ENCODE results near the gene WDR72. TPM values are rescaled to one million over a fixed set of nuclear protein-coding genes. Genes with fewer than 3 reads are reported as not detected.
"Not testable (repeated sequence)": the region's sequence is repeated elsewhere in the genome, so short reads cannot be mapped to it uniquely, and the experiment has no call there.

WDR72 gene
- total RNA-seq = 0.10 TPM
- long read RNA-seq = 0 reads

GRCh38 chr15:53759411-53759931 is at the start of gene WDR72:
TSS of gene WDR72 (minus strand) at chr15:53759663. CDS start at chr15:53733149, 26,514 bp downstream.
- DNase-seq (no peak), ATAC-seq (no peak)
- intact Hi-C loops (cut with micrococcal nuclease) = no loop called here

- peak; percentile 37 for ATAC-seq
- DNase-seq = no peak
Observed at GRCh38 chr15:53808058-53808706, 48.7 kb upstream of the WDR72 start.

GRCh38 chr15:53807501-53807900 is 48.0 kb upstream of the WDR72 start:
- DNase-seq = no peak
- ATAC-seq = peak; percentile 82
- intact Hi-C loops (cut with micrococcal nuclease) = no loop called here

More at GRCh38 chr15:53808058-53808706, 48.7 kb upstream of the WDR72 start:
- intact Hi-C loops (cut with micrococcal nuclease) = no loop called here

- intact Hi-C loops (cut with micrococcal nuclease) = no loop called here
- ATAC-seq = no peak
- no peak for DNase-seq
Observed at GRCh38 chr15:53802672-53803071, 43.2 kb upstream of the WDR72 start.

- DNase-seq (no peak), ATAC-seq (no peak)
- intact Hi-C loops (cut with micrococcal nuclease) = no loop called here
Observed at GRCh38 chr15:53791581-53791980, 32.1 kb upstream of the WDR72 start.

DNA sequence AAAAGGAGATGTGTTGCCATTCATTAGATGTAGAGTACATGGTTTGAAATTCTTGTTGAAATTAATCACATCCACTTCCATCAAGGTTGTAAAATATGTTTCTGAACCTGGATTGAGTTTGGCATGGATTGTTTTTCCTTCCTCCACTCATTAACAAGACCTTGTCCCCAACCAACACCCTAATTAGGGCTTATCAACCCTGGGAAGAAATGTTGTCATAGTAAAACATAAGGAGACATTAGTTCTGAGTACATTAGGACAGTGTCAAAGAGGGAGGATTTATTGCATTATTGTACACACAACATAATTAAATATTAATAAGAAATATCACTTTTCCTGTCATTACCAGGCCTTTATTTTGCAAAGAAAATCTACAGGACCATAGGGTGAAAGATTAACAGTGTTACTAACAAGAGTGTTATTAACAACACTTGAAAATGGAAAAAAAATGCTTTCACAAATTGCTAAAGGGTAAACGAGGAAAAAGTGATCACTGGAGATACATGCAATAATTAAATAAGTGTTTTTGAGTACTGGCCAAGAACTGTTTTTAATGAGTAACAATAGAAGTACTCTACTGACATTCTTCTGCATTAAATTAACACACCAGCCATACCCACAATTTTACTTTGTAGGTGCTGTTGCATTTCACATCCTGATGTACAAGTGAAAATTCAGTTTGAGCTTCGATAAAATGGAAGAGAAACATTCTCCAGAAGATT is 30.4 kb upstream of the WDR72 start:
- intact Hi-C loops (cut with micrococcal nuclease) = no loop called here
- DNase-seq (no peak), ATAC-seq (no peak)

DNA sequence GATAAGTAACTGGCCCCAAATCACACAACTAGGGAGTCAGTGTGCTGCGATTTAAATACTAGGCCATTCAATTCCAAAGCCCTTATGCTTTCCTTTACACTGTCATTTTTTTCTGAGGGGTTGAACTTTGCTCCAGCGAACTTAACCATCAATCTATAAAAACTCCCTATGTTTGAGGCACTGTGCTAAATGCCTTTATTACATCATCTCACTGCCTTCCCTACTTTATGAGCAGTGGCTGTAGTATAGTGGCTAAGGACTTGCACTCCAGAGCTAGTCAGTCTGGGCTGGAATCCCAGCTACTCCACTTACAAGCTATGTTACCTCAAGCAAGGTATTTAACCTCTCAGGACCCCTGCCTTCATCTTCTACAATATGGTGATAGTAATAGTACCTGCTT is 26.9 kb upstream of the WDR72 start:
- no peak for DNase-seq
- no peak for ATAC-seq
- intact Hi-C loops (cut with micrococcal nuclease) = no loop called here

DNA sequence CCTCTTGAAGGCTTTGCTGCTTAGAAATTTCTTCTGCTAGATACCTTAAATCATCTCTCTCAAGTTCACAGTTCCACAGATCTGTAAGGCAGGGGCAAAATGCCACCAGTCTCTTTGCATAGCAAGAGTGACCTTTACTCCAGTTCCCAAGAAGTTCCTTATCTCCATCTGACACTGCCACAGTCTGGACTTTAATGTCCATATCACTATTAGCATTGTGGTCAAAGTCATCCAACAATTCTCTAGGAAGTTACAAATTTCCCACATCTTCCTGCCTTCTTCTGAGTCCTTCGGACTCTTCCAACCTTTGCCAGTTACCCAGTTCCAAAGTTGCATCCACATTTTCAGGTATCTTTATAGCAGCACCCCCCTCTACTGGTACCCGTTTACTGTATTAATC is 25.8 kb upstream of the WDR72 start:
- intact Hi-C loops (cut with micrococcal nuclease); DNase-seq; ATAC-seq: not testable (repeated sequence)

GRCh38 chr15:53762916-53763315 is 3.5 kb upstream of the WDR72 start:
- DNase-seq (no peak), ATAC-seq (no peak)
- intact Hi-C loops (cut with micrococcal nuclease) = no loop called here

- ATAC-seq (no peak), DNase-seq (no peak)
- intact Hi-C loops (cut with micrococcal nuclease) = no loop called here
Observed at GRCh38 chr15:53758412-53758811, 1.1 kb downstream of the WDR72 start.

DNA sequence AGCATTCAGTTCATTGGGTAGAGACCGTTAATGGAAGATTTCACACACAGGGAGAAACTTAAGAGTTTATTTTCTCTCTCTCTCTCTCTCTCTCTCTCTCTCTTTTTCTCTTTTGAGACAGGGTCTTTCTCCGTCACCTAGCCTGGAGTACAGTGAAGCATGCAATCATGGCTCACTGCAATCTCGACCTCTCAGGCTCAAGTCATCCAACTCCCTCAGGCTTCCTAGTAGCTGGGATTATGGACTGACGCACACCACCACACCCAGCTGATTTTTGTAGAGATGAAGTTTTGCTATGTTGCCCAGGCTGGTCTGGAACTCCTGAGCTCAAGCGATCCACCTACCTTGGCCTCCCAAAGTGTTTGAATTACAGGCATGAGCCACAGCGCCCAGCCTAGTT is 1.6 kb downstream of the WDR72 start:
- ATAC-seq (no peak), DNase-seq (no peak)
- intact Hi-C loops (cut with micrococcal nuclease) = no loop called here

GRCh38 chr15:53753813-53754212 is 5.7 kb downstream of the WDR72 start:
- ATAC-seq (no peak), DNase-seq (no peak)
- intact Hi-C loops (cut with micrococcal nuclease) = no loop called here

DNA sequence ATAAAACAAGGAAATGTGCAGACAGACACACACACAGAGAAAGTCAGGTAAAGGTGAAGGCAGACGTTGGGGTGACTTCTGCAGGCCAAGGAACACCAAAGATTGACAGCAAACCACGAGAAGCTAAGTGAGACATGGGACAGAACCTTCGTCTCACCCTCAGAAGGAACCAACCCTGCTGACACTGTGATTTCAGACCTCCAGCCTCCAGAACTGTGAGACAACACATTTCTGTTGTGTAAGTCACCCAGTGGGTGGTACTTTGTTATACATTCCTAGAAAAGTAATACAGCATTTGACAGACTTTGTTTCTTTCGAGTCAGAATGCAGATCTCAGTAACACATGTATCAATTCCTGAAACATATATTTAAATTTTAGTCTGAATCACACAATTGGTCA is 7.1 kb downstream of the WDR72 start:
- ATAC-seq = no peak
- intact Hi-C loops (cut with micrococcal nuclease) = no loop called here
- DNase-seq = no peak

GRCh38 chr15:53747501-53748068 is 11.9 kb downstream of the WDR72 start:
- DNase-seq (no peak), ATAC-seq (no peak)
- intact Hi-C loops (cut with micrococcal nuclease) = no loop called here

DNA sequence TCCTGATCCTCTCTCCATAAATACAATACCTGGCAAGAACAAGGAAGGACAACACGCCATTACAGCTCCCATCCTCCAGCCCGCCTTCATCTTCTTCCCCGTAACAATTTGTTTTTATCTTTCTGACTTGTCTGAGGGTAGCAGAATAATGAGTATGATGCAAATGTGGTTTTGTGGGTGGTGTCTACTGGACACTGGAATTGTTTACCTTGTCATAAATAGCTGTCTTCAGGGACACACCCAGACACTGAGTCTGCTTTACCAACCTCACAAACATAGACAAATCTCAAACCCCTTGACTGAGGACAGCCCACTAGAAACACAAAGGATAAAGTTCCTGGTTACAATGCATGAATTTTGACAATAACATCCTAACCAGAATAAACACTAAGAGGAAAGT is 13.4 kb downstream of the WDR72 start:
- no peak for ATAC-seq
- intact Hi-C loops (cut with micrococcal nuclease) = no loop called here
- no peak for DNase-seq

- intact Hi-C loops (cut with micrococcal nuclease) = no loop called here
- ATAC-seq (no peak), DNase-seq (no peak)
Observed at GRCh38 chr15:53739651-53740050, 19.8 kb downstream of the WDR72 start.

DNA sequence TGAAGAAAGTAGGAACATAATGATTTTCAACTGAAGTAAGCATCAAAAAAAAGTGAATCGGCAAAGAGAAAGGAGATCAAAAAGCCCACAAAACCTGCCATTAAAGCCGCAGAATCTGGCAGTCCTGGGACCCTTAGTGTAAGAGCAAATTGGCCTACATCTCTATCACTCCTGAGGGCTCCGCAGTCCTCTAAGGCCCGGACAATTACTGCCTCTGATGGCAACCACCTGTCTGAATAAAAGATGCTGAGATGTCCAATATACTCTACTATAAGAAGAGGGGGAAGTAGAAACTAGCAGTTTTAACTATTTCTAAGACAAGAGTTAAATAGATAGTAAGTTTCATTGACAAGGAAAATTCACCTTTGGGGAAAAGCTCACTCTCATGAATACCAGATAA is 20.3 kb downstream of the WDR72 start:
- DNase-seq (no peak), ATAC-seq (no peak)
- intact Hi-C loops (cut with micrococcal nuclease) = no loop called here

GRCh38 chr15:53721334-53722087 is 38.0 kb downstream of the WDR72 start:
- intact Hi-C loops (cut with micrococcal nuclease) = no loop called here
- DNase-seq = no peak
- ATAC-seq = no peak

GRCh38 chr15:53716909-53717876 is 42.3 kb downstream of the WDR72 start:
- intact Hi-C loops (cut with micrococcal nuclease) = no loop called here
- no peak for ATAC-seq
- no peak for DNase-seq
